ENCODE results near the gene HMCN2. TPM values are rescaled to one million over a fixed set of nuclear protein-coding genes. Genes with fewer than 3 reads are reported as not detected.

Gene HMCN2
- total and polyA plus RNA-seq, 2 donors (not counting 3 experiments of a cell fraction or from before 2014, with no cell fraction given): 0.04 to 0.24 TPM

GRCh38 chr9:130359819-130360218, 94.3 kb downstream of the HMCN2 start:
- no peaks in the 10 kb centered on the region for H3K36me3 ChIP-seq (ENCODE audit: control insufficient read depth in 2 of 2, extremely low read depth in 1 of 2, insufficient read depth in 2 of 2, low read length in 2 of 2)
- CTCF ChIA-PET: no interaction called here
- H3K4me2 ChIP-seq (ENCODE audit: insufficient read depth, low read length): no peak overlapping the region
- no TSS peak for BruUV-seq (replicated peaks)
- no peaks in the 10 kb centered on the region for H3K4me1 ChIP-seq (ENCODE audit: control insufficient read depth, extremely low read depth, insufficient read depth, low read length)
- no peaks in the 10 kb centered on the region for H4K20me1 ChIP-seq (replicated peaks; ENCODE audit: control insufficient read depth, extremely low read depth, insufficient read depth, low read length)
- H3K9me3 ChIP-seq (replicated peaks; ENCODE audit: control insufficient read depth, insufficient read depth, low read length): no peaks in the 10 kb centered on the region
- H3K79me2 ChIP-seq (ENCODE audit: control insufficient read depth, insufficient read depth, low read length): no peaks in the 10 kb centered on the region
- no peaks in the 10 kb centered on the region for H3K9me1 ChIP-seq (replicated peaks; ENCODE audit: control insufficient read depth, extremely low read depth, insufficient read depth, low read length)
- no peak overlapping the region for H3K9ac ChIP-seq (replicated peaks; ENCODE audit: extremely low read depth, insufficient read depth, low read length)
- H3K27ac ChIP-seq (ENCODE audit: insufficient read depth, low read depth, low read length): no peak overlapping the region
- intact Hi-C loops (cut with micrococcal nuclease) (no loop called here), dilution Hi-C loops (cut with MboI; ENCODE audit: extremely low pct_ligation_motif_present, low sequenced_read_pairs) (no loop called here)
- FAIRE-seq: no peak
- no peak overlapping the region for H2AFZ ChIP-seq (ENCODE audit: low read depth, low read length)
- no peaks in the 10 kb centered on the region for H3K27me3 ChIP-seq (ENCODE audit: control insufficient read depth in 2 of 2, insufficient read depth in 2 of 2, low read length in 2 of 2)
- POLR2A ChIA-PET: no interaction called here
- DNase-seq (ENCODE audit: low read depth, low spot score): no peak
- TF ChIP-seq FOS (IDR thresholded peaks at IDR 0.05; ENCODE audit: borderline replicate concordance, insufficient read depth, low read length) (no peak), MYC (IDR thresholded peaks at IDR 0.05; ENCODE audit: low read depth, low read length) (no peak), POLR2A (IDR thresholded peaks at IDR 0.05; ENCODE audit: low read depth, low read length) (no peak), JUN (IDR thresholded peaks at IDR 0.05; ENCODE audit: borderline replicate concordance, insufficient read depth, insufficient read length, low read depth) (no peak), GATA2 (IDR thresholded peaks at IDR 0.05; ENCODE audit: insufficient read depth, insufficient read length, low read depth, low read length) (no peak), POLR2AphosphoS5 (IDR thresholded peaks at IDR 0.05; ENCODE audit: insufficient read depth, low read depth, low read length) (no peak), CTCF (IDR thresholded peaks at IDR 0.05; ENCODE audit: extremely low read depth in 1 of 2, insufficient read depth in 1 of 2, low read depth in 1 of 2, low read length in 2 of 2) (no peak), EZH2 (IDR thresholded peaks at IDR 0.05; ENCODE audit: borderline replicate concordance, low read depth, low read length, severe bottlenecking) (no peak)
- TF ChIP-seq, protein P1, sequence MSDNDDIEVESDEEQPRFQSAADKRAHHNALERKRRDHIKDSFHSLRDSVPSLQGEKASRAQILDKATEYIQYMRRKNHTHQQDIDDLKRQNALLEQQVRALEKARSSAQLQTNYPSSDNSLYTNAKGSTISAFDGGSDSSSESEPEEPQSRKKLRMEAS (IDR thresholded peaks at IDR 0.05; ENCODE audit: insufficient read depth, insufficient read length): no peak
- H3K4me3 ChIP-seq (replicated peaks in 1 of 3; ENCODE audit: insufficient read depth in 1 of 3, low read depth in 1 of 3, low read length in 3 of 3): no peak overlapping the region
